Measurements from ENCODE around the gene AQP10. TPM values are rescaled to one million over a fixed set of nuclear protein-coding genes. Genes with fewer than 3 reads are reported as not detected.

The AQP10 gene
- total and polyA plus RNA-seq, 2 of the 4 experiments (the other 2 are of a cell fraction) = not detected

DNA sequence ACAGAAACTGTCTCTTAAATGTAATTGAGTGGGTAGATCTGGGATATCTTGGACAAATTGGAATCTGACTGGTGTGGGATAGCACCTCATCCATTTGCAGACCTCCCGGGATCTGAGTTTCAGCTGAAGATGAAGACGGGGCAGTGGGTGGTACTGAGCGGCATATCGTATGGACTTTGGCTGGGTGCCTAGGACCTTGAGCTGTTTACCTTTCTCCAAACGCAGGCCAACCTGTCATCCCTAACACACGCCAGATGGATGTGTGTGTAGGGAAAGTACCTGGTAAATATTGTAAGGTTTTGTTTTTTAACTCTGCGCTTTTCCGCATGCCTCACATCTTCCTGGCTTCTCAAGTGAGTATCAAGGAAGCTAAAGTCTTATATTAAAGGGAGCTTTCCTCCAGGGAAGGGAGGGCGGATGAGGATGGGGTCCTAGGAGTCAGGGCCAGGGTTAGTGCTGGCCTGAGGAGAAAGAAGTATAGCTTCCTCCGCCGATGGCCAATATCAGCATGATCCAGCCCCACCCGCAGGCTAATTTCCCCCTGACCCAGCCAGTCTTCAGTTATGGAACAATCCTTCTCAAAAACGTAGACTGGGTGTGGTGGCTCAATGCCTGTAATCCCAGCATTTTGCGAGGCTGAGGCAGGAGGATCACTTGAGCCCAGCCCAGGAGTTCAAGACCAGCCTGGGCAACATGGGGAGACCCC lies 30.6 kb downstream of the AQP10 start:
- H2AFZ ChIP-seq (replicated peaks; ENCODE audit: low read length, poor library complexity) = no peak overlapping the region
- TF ChIP-seq, protein P1, sequence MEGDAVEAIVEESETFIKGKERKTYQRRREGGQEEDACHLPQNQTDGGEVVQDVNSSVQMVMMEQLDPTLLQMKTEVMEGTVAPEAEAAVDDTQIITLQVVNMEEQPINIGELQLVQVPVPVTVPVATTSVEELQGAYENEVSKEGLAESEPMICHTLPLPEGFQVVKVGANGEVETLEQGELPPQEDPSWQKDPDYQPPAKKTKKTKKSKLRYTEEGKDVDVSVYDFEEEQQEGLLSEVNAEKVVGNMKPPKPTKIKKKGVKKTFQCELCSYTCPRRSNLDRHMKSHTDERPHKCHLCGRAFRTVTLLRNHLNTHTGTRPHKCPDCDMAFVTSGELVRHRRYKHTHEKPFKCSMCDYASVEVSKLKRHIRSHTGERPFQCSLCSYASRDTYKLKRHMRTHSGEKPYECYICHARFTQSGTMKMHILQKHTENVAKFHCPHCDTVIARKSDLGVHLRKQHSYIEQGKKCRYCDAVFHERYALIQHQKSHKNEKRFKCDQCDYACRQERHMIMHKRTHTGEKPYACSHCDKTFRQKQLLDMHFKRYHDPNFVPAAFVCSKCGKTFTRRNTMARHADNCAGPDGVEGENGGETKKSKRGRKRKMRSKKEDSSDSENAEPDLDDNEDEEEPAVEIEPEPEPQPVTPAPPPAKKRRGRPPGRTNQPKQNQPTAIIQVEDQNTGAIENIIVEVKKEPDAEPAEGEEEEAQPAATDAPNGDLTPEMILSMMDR (conservative IDR thresholded peaks at IDR 0.05; ENCODE audit: low read depth, low read length) = no peak
- TF ChIP-seq CHD1 (IDR thresholded peaks at IDR 0.05; ENCODE audit: low read depth, low read length) (no peak), NFE2L2 (IDR thresholded peaks at IDR 0.05; ENCODE audit: low read depth, low read length) (no peak), MXI1 (IDR thresholded peaks at IDR 0.05; ENCODE audit: borderline replicate concordance, low read depth, low read length) (no peak), POLR2A (IDR thresholded peaks at IDR 0.05; ENCODE audit: low read depth, low read length) (no peak), MAZ (IDR thresholded peaks at IDR 0.05; ENCODE audit: borderline replicate concordance, low read depth, low read length) (no peak)
- TF ChIP-seq, protein P2, sequence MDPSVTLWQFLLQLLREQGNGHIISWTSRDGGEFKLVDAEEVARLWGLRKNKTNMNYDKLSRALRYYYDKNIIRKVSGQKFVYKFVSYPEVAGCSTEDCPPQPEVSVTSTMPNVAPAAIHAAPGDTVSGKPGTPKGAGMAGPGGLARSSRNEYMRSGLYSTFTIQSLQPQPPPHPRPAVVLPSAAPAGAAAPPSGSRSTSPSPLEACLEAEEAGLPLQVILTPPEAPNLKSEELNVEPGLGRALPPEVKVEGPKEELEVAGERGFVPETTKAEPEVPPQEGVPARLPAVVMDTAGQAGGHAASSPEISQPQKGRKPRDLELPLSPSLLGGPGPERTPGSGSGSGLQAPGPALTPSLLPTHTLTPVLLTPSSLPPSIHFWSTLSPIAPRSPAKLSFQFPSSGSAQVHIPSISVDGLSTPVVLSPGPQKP (IDR thresholded peaks at IDR 0.05; ENCODE audit: borderline replicate concordance, low read depth, low read length) = no peak
- TF ChIP-seq, protein P3, sequence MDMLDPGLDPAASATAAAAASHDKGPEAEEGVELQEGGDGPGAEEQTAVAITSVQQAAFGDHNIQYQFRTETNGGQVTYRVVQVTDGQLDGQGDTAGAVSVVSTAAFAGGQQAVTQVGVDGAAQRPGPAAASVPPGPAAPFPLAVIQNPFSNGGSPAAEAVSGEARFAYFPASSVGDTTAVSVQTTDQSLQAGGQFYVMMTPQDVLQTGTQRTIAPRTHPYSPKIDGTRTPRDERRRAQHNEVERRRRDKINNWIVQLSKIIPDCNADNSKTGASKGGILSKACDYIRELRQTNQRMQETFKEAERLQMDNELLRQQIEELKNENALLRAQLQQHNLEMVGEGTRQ (IDR thresholded peaks at IDR 0.05; ENCODE audit: low read depth, low read length) = no peak
- no peak overlapping the region for H3K27ac ChIP-seq (ENCODE audit: insufficient read depth, low read length)
- H4K20me1 ChIP-seq (ENCODE audit: insufficient read depth, low read length) = peaks cover 6% of the 10 kb centered on the region; the same call in 1 of the 2 replicates
- H3K4me2 ChIP-seq (ENCODE audit: low read depth, low read length) = no peak overlapping the region
- H3K4me3 ChIP-seq (ENCODE audit: insufficient read depth, low read depth, low read length) = no peak overlapping the region
- no peak overlapping the region for H2BK20ac ChIP-seq (ENCODE audit: low read depth, low read length)
- no peaks in the 10 kb centered on the region for H3K9me3 ChIP-seq (ENCODE audit: control insufficient read depth, insufficient read depth, low read length)
- H3K36me3 ChIP-seq (ENCODE audit: control insufficient read depth, insufficient read depth, low read length) = peaks cover 23% of the 10 kb centered on the region
- no peak overlapping the region for H4K5ac ChIP-seq (ENCODE audit: low read depth, low read length)
- H3K27me3 ChIP-seq (ENCODE audit: control insufficient read depth, insufficient read depth, low read length) = peaks cover 2% of the 10 kb centered on the region
- H3K4me1 ChIP-seq (ENCODE audit: control insufficient read depth, insufficient read depth, low read length) = peaks cover 10% of the 10 kb centered on the region; the same call in 1 of the 2 replicates
- H3K9ac ChIP-seq (ENCODE audit: low read depth, low read length) = no peak overlapping the region
- dilution Hi-C loops (cut with HindIII; ENCODE audit: low sequenced_read_pairs, unreplicated experiment) (no loop called here), in situ Hi-C loops (cut with MboI; ENCODE audit: low sequenced_read_pairs) (no loop called here), intact Hi-C loops (cut with micrococcal nuclease) (loop anchor here (5.0 kb wide), 3 partner anchors 96 to 196 kb away; no protein-coding TSS in a partner anchor)
- no peak overlapping the region for H3K23ac ChIP-seq (ENCODE audit: low read depth, low read length)
- H2BK120ac ChIP-seq (ENCODE audit: low read depth, low read length) = no peak overlapping the region
- no peak overlapping the region for H3K18ac ChIP-seq (ENCODE audit: low read depth, low read length)
- no peak overlapping the region for H3K56ac ChIP-seq (ENCODE audit: extremely low read depth, insufficient read depth, low read length)
- 0 out of 4 replicates have a peak, but pooled peaks cover 0 to 1% of the 10 kb centered on the region in 2 experiments for H3K79me1 ChIP-seq (ENCODE audit: low read depth in 1 of 2, low read length in 2 of 2)
- H2BK15ac ChIP-seq (ENCODE audit: low read depth, low read length) = no peak overlapping the region
- H3K9me1 ChIP-seq (ENCODE audit: insufficient read depth, low read length) = peaks cover 9% of the 10 kb centered on the region
- ATAC-seq (ENCODE audit: low read depth) (no peak), DNase-seq (no peak)
- H4K91ac ChIP-seq (ENCODE audit: insufficient read depth, low read depth, low read length) = no peak overlapping the region
- CTCF ChIA-PET = interaction anchor here (0.7 to 2.1 kb wide), 2 partner anchors 16 to 55 kb away, joined by 3 to 8 read pairs; no protein-coding TSS in a partner anchor
- no peak overlapping the region for H2AK5ac ChIP-seq (ENCODE audit: low read depth, low read length)
- BruUV-seq (replicated peaks) = no TSS peak
- no peak overlapping the region for H3K4ac ChIP-seq (ENCODE audit: low read depth, low read length)
- POLR2A ChIA-PET (ENCODE audit: unreplicated experiment) = interaction anchor here (0.6 kb wide), 1 partner anchor 128 kb away, joined by 4 read pairs; no protein-coding TSS in a partner anchor
- no peak overlapping the region for H3K14ac ChIP-seq (replicated peaks; ENCODE audit: low read depth, low read length)
- H4K8ac ChIP-seq (ENCODE audit: low read depth in 2 of 2, low read length in 2 of 2) = no peak overlapping the region
- H2BK5ac ChIP-seq (ENCODE audit: low read depth, low read length, poor library complexity, severe bottlenecking) = no peak overlapping the region
- WGBS, 2 experiments (ENCODE audit: extremely low coverage in 2 of 2, insufficient read length in 1 of 2) = 60% methylated on average over 1 of the region's 14 CpGs; no CpG with 5 or more reads in 1 of the 2 experiments
- H2AK9ac ChIP-seq (replicated peaks; ENCODE audit: low read depth, low read length, poor library complexity) = no peak overlapping the region

All from IMR-90 (cell line).